DMS 273 (cell line): ENCODE results near the gene NT5DC1.
A peak's percentile ranks its signal among the peaks of the same experiment; 100 is the strongest.
"Not testable (repeated sequence)": the region's sequence is repeated elsewhere in the genome, so short reads cannot be mapped to it uniquely, and the experiment has no call there.

Experiments
- DNase-seq: peaks from one replicate; lab custom pipeline; 2025; ENCODE audit not compliant: unreplicated experiment; lab: John Stamatoyannopoulos, UW

NT5DC1 gene

GRCh38 chr6:116271149-116271708 is 170.6 kb downstream of the NT5DC1 start:
- DNase-seq, result no peak

- DNase-seq, result peak; percentile 12
Observed at GRCh38 chr6:116277124-116277523, 176.5 kb downstream of the NT5DC1 start.

GRCh38 chr6:116278481-116278829 is 177.8 kb downstream of the NT5DC1 start:
- DNase-seq, result peak; percentile 30

GRCh38 chr6:116278854-116279231 is 178.2 kb downstream of the NT5DC1 start:
- DNase-seq, result no peak

GRCh38 chr6:116279232-116280160 is 178.8 kb downstream of the NT5DC1 start, which contains the start of gene TSPYL1:
TSS of gene TSPYL1 (minus strand) at chr6:116279930. CDS start at chr6:116279830, 100 bp downstream.
- DNase-seq, result peak; percentile 99

- DNase-seq, result peak; percentile 43
Observed at GRCh38 chr6:116280161-116280932, 179.7 kb downstream of the NT5DC1 start.

- DNase-seq, result no peak
Observed at GRCh38 chr6:116280933-116281316, 180.3 kb downstream of the NT5DC1 start.

- no peak for DNase-seq
Observed at GRCh38 chr6:116282698-116283097, 182.0 kb downstream of the NT5DC1 start.

- no peak for DNase-seq
Observed at GRCh38 chr6:116283191-116283590, 182.5 kb downstream of the NT5DC1 start.

GRCh38 chr6:116284984-116285383 is 184.3 kb downstream of the NT5DC1 start:
- not testable (repeated sequence) for DNase-seq

- no peak for DNase-seq
Observed at GRCh38 chr6:116286773-116287358, 186.2 kb downstream of the NT5DC1 start.

GRCh38 chr6:116287689-116288282 is 187.1 kb downstream of the NT5DC1 start:
- peak; percentile 68 for DNase-seq

- no peak for DNase-seq
Observed at GRCh38 chr6:116289876-116290275, 189.2 kb downstream of the NT5DC1 start.

GRCh38 chr6:116290799-116291198 is 190.1 kb downstream of the NT5DC1 start:
- DNase-seq, result no peak

- no peak for DNase-seq
Observed at GRCh38 chr6:116291701-116292396, 191.2 kb downstream of the NT5DC1 start.

GRCh38 chr6:116292553-116292952 is 191.9 kb downstream of the NT5DC1 start:
- DNase-seq, result no peak

GRCh38 chr6:116298273-116298672 is 197.6 kb downstream of the NT5DC1 start:
- no peak for DNase-seq

GRCh38 chr6:116298973-116299372 is 198.3 kb downstream of the NT5DC1 start:
- DNase-seq, result no peak
